SK-N-SH treated with all-trans-retinoic acid at 6 μM for 48 hours (cell line): Measurements from ENCODE around the gene MTFR1L.

ENCODE experiments used
- ARNTL ChIP-seq: fragments of 450-650 bp; formaldehyde crosslinking; IDR thresholded peaks from 2 replicates; pipeline ENCODE4 v1.5.0; 2020; ENCODE audit warnings: low read depth, mild to moderate bottlenecking, moderate library complexity, borderline replicate concordance
- BACH2 ChIP-seq: fragments of 250-450 bp; sonication (Bioruptor Pico); IDR thresholded peaks from 2 replicates; pipeline ENCODE4 v1.9.0; 2021; ENCODE audit warnings: mild to moderate bottlenecking, borderline replicate concordance
- CSDC2 ChIP-seq: fragments of 250-450 bp; sonication (Bioruptor Pico); IDR thresholded peaks from 2 replicates; pipeline ENCODE4 v1.5.0; 2020; ENCODE audit warnings: mild to moderate bottlenecking, moderate library complexity
- PATZ1 ChIP-seq: fragments of 250-450 bp; sonication (Bioruptor Pico); IDR thresholded peaks from 2 replicates; pipeline ENCODE4 v1.8.0; 2020; ENCODE audit warnings: mild to moderate bottlenecking, moderate library complexity, borderline replicate concordance
- TCF4 ChIP-seq: fragments of 250-450 bp; sonication (Bioruptor Pico); IDR thresholded peaks from 2 replicates; pipeline ENCODE4 v1.8.0; 2021; ENCODE audit warnings: mild to moderate bottlenecking, moderate library complexity, borderline replicate concordance
- TOX ChIP-seq: fragments of 250-450 bp; sonication (Bioruptor Pico); IDR thresholded peaks from 2 replicates; pipeline ENCODE4 v1.8.0; 2021; ENCODE audit warnings: mild to moderate bottlenecking, moderate library complexity, borderline replicate concordance
- ZFP3 ChIP-seq: fragments of 250-450 bp; sonication (Bioruptor Pico); IDR thresholded peaks from 2 replicates; pipeline ENCODE4 v1.5.0; 2020; ENCODE audit warnings: mild to moderate bottlenecking, moderate library complexity
- ZFP30 ChIP-seq: fragments of 450-650 bp; formaldehyde crosslinking; IDR thresholded peaks from 2 replicates; pipeline ENCODE4 v1.5.0; 2022; ENCODE audit warnings: mild to moderate bottlenecking, moderate library complexity
- ZNF8 ChIP-seq: fragments of 450-650 bp; formaldehyde crosslinking; IDR thresholded peaks from 2 replicates; pipeline ENCODE4 v1.5.0; 2020; ENCODE audit warnings: mild to moderate bottlenecking, moderate library complexity

GRCh38 chr1:25881266-25881665 lies 61.5 kb downstream of the MTFR1L start:
- TF ChIP-seq ZFP30 (CRISPR knock-in tag) (no peak), ZFP3 (CRISPR knock-in tag) (no peak), TCF4 (CRISPR knock-in tag) (no peak), BACH2 (CRISPR knock-in tag) (no peak), ARNTL (CRISPR knock-in tag) (no peak), PATZ1 (CRISPR knock-in tag) (no peak), ZNF8 (CRISPR knock-in tag) (no peak), TOX (CRISPR knock-in tag) (no peak), CSDC2 (CRISPR knock-in tag) (no peak)
